Vagina (tissue), 2 donors: Measurements from ENCODE around the gene PTPRN2. TPM values are rescaled to one million over a fixed set of nuclear protein-coding genes. Genes with fewer than 3 reads are reported as not detected.

Experiments
- DNase-seq, 2 donors: peaks; one replicate each; pipeline ENCODE4 v3.0.0-alpha.2; 2017; ENCODE audit errors: extremely low spot score in 2 of 2
- H3K27ac ChIP-seq: fragments of 200-600 bp; sonication (generic); one replicate; pipeline ENCODE4 v1.5.1; 2019
- H3K27me3 ChIP-seq: fragments of 200-600 bp; sonication (generic); one replicate; pipeline ENCODE4 v1.5.1; 2019
- H3K36me3 ChIP-seq, 2 donors: fragments of 200-600 bp; sonication (generic); one replicate each; pipeline ENCODE4 v1.5.1; 2017 to 2019
- H3K4me1 ChIP-seq: fragments of 200-600 bp; sonication (generic); one replicate; pipeline ENCODE4 v1.5.1; 2019
- H3K4me3 ChIP-seq, 2 donors: fragments of 200-600 bp; sonication (generic); 1 replicate in 1 of 2; 2 replicates in 1 of 2; pipeline ENCODE4 v1.5.1; 2016 to 2019
- H3K9me3 ChIP-seq: fragments of 200-600 bp; sonication (generic); one replicate; pipeline ENCODE4 v1.5.1; 2019
- CTCF ChIP-seq, 3 experiments: fragments of 450-650 bp in 2 of 3; fragments of 200-600 bp in 1 of 3; sonication (generic) in 1 of 3; IDR thresholded peaks; one replicate each; pipeline ENCODE4 v1.5.1; 2017 to 2019; ENCODE audit warnings: antibody characterized with exemption in 3 of 3, mild to moderate bottlenecking in 2 of 3, moderate library complexity in 2 of 3
- POLR2A ChIP-seq, 2 donors: fragments of 450-650 bp; IDR thresholded peaks; one replicate each; pipeline ENCODE4 v1.6.1; 2017; ENCODE audit warnings: antibody characterized with exemption in 2 of 2, mild to moderate bottlenecking in 2 of 2, moderate library complexity in 2 of 2
- POLR2AphosphoS5 ChIP-seq, 2 donors: sonication (generic); formaldehyde crosslinking; IDR thresholded peaks; one replicate each; pipeline ENCODE4 v1.9.0; 2017; ENCODE audit warnings: antibody characterized with exemption in 2 of 2, mild to moderate bottlenecking in 2 of 2, low read depth in 1 of 2; ENCODE audit not compliant: insufficient read depth in 1 of 2
- intact Hi-C: fragments of 100-400 bp; cut with DNase I; formaldehyde crosslinking; loops from one replicate; pipeline ENCODE4 v1.15.1; 2023
- total RNA-seq: library from RNA; depleted of rRNA; stranded (reverse); fragments of >200 nt; gene quantifications from one replicate; pipeline ENCODE4 v1.2.3, GENCODE V29; 2016

PTPRN2 gene
- total RNA-seq, 1 donor from 2014 or later: 7.4 TPM

GRCh38 chr7:158414486-158414961 is 173.1 kb downstream of the PTPRN2 start:
- no peaks in the 10 kb centered on the region for H3K27me3 ChIP-seq
- H3K9me3 ChIP-seq: no peaks in the 10 kb centered on the region
- no peaks in the 10 kb centered on the region for H3K36me3 ChIP-seq
- intact Hi-C loops: no loop called here
- no peak for DNase-seq
- no peak overlapping the region for H3K27ac ChIP-seq
- H3K4me1 ChIP-seq: no peaks in the 10 kb centered on the region
- H3K4me3 ChIP-seq: no peak overlapping the region
- TF ChIP-seq POLR2A (IDR thresholded peaks at IDR 0.05) (no peak), CTCF (IDR thresholded peaks at IDR 0.05) (no peak), POLR2AphosphoS5 (IDR thresholded peaks at IDR 0.05; ENCODE audit: insufficient read depth in 1 of 2, low read depth in 1 of 2) (no peak)

- intact Hi-C loops: no loop called here
- Histone ChIP-seq H3K9me3 (no peaks in the 10 kb centered on the region), H3K4me1 (no peaks in the 10 kb centered on the region), H3K27ac (no peak overlapping the region), H3K36me3 (no peaks in the 10 kb centered on the region), H3K4me3 (no peak overlapping the region), H3K27me3 (no peaks in the 10 kb centered on the region)
- no peak for DNase-seq
- TF ChIP-seq POLR2A (IDR thresholded peaks at IDR 0.05) (no peak), CTCF (IDR thresholded peaks at IDR 0.05) (no peak), POLR2AphosphoS5 (IDR thresholded peaks at IDR 0.05; ENCODE audit: insufficient read depth in 1 of 2, low read depth in 1 of 2) (no peak)
Measured at GRCh38 chr7:158414002-158414401, 173.6 kb downstream of the PTPRN2 start.

- DNase-seq: no peak
- no peaks in the 10 kb centered on the region for H3K36me3 ChIP-seq
- no peak overlapping the region for H3K27ac ChIP-seq
- no peaks in the 10 kb centered on the region for H3K9me3 ChIP-seq
- intact Hi-C loops: no loop called here
- H3K4me3 ChIP-seq: no peak overlapping the region
- no peaks in the 10 kb centered on the region for H3K27me3 ChIP-seq
- TF ChIP-seq POLR2A (IDR thresholded peaks at IDR 0.05) (no peak), POLR2AphosphoS5 (IDR thresholded peaks at IDR 0.05; ENCODE audit: insufficient read depth in 1 of 2, low read depth in 1 of 2) (no peak), CTCF (IDR thresholded peaks at IDR 0.05) (no peak)
- no peaks in the 10 kb centered on the region for H3K4me1 ChIP-seq
Measured at GRCh38 chr7:158411232-158411950, 176.2 kb downstream of the PTPRN2 start.

GRCh38 chr7:158410720-158411119 is 176.9 kb downstream of the PTPRN2 start:
- DNase-seq: no peak
- Histone ChIP-seq H3K4me1 (no peaks in the 10 kb centered on the region), H3K9me3 (no peaks in the 10 kb centered on the region), H3K27ac (no peak overlapping the region), H3K4me3 (no peak overlapping the region), H3K27me3 (no peaks in the 10 kb centered on the region), H3K36me3 (no peaks in the 10 kb centered on the region)
- intact Hi-C loops: no loop called here
- TF ChIP-seq POLR2A (IDR thresholded peaks at IDR 0.05) (no peak), CTCF (IDR thresholded peaks at IDR 0.05) (no peak), POLR2AphosphoS5 (IDR thresholded peaks at IDR 0.05; ENCODE audit: insufficient read depth in 1 of 2, low read depth in 1 of 2) (no peak)

GRCh38 chr7:158409816-158410330 is 177.8 kb downstream of the PTPRN2 start:
- intact Hi-C loops: no loop called here
- no peak overlapping the region for H3K4me3 ChIP-seq
- no peaks in the 10 kb centered on the region for H3K27me3 ChIP-seq
- no peaks in the 10 kb centered on the region for H3K4me1 ChIP-seq
- H3K9me3 ChIP-seq: no peaks in the 10 kb centered on the region
- DNase-seq: no peak
- H3K27ac ChIP-seq: no peak overlapping the region
- TF ChIP-seq POLR2A (IDR thresholded peaks at IDR 0.05) (no peak), CTCF (IDR thresholded peaks at IDR 0.05) (no peak), POLR2AphosphoS5 (IDR thresholded peaks at IDR 0.05; ENCODE audit: insufficient read depth in 1 of 2, low read depth in 1 of 2) (no peak)
- H3K36me3 ChIP-seq: no peaks in the 10 kb centered on the region
